Kidney tubule cell (primary cell): Measurements from ENCODE around the gene MEI1.
"Not testable (repeated sequence)": the region's sequence is repeated elsewhere in the genome, so short reads cannot be mapped to it uniquely, and the experiment has no call there.

ENCODE experiments used
- DNase-seq: peaks from one replicate; pipeline ENCODE4 v3.0.0-alpha.2; 2018; ENCODE audit warnings: low spot score

The MEI1 gene

GRCh38 chr22:41683052-41683451 lies 16.3 kb upstream of the MEI1 start:
- DNase-seq: no peak

GRCh38 chr22:41683616-41684015 lies 15.7 kb upstream of the MEI1 start:
- DNase-seq: no peak

GRCh38 chr22:41684194-41684593 lies 15.1 kb upstream of the MEI1 start:
- DNase-seq: no peak

- DNase-seq: not testable (repeated sequence)
Observed at GRCh38 chr22:41686890-41687289, 12.4 kb upstream of the MEI1 start.

GRCh38 chr22:41687901-41688364 lies 11.4 kb upstream of the MEI1 start:
- peak; percentile 47 for DNase-seq

- peak; percentile 93 for DNase-seq
Observed at GRCh38 chr22:41688365-41689211, 10.7 kb upstream of the MEI1 start, which contains the start of gene SNU13. Gene SNU13, minus strand, starts transcription at chr22:41688867. Its CDS starts 71 bp downstream, at chr22:41688796.

- DNase-seq: no peak
Observed at GRCh38 chr22:41690476-41690875, 8.8 kb upstream of the MEI1 start.

GRCh38 chr22:41695211-41695610 lies 4.1 kb upstream of the MEI1 start:
- no peak for DNase-seq

GRCh38 chr22:41696703-41697102 lies 2.6 kb upstream of the MEI1 start:
- no peak for DNase-seq

- peak; percentile 88 for DNase-seq
Observed at GRCh38 chr22:41697126-41697775, 2.1 kb upstream of the MEI1 start.

GRCh38 chr22:41700108-41700364 lies 733 bp downstream of the MEI1 start:
- no peak for DNase-seq

- no peak for DNase-seq
Observed at GRCh38 chr22:41702763-41703162, 3.5 kb downstream of the MEI1 start.

- DNase-seq: no peak
Observed at GRCh38 chr22:41709341-41709740, 10.0 kb downstream of the MEI1 start.

GRCh38 chr22:41713004-41713403 lies 13.7 kb downstream of the MEI1 start:
- peak; percentile 53 for DNase-seq

- DNase-seq: no peak
Observed at GRCh38 chr22:41722496-41722895, 23.2 kb downstream of the MEI1 start.

- DNase-seq: no peak
Observed at GRCh38 chr22:41725510-41726110, 26.3 kb downstream of the MEI1 start.

- no peak for DNase-seq
Observed at GRCh38 chr22:41731609-41732008, 32.3 kb downstream of the MEI1 start.

GRCh38 chr22:41732096-41732772 lies 32.9 kb downstream of the MEI1 start:
- no peak for DNase-seq

- not testable (repeated sequence) for DNase-seq
Observed at GRCh38 chr22:41733241-41733640, 33.9 kb downstream of the MEI1 start.

- DNase-seq: no peak
Observed at GRCh38 chr22:41739576-41739975, 40.3 kb downstream of the MEI1 start.

GRCh38 chr22:41742918-41743317 lies 43.6 kb downstream of the MEI1 start:
- DNase-seq: no peak

- no peak for DNase-seq
Observed at GRCh38 chr22:41745968-41746367, 46.7 kb downstream of the MEI1 start.
